IMR-90 (cell line): ENCODE measurements around the gene ATXN10. TPM values are rescaled to one million over a fixed set of nuclear protein-coding genes. Genes with fewer than 3 reads are reported as not detected.

Experiments used
- ATAC-seq: fragments of 200-7000 bp; cut with Tn5 transposase; 2 replicates; pipeline ENCODE4 v1.9.1; 2020; ENCODE audit warnings: low read depth, mild to moderate bottlenecking, moderate library complexity
- BruUV-seq: library from RNA; stranded (reverse); fragments of 400-500 nt; replicated peaks from 2 replicates; lab custom pipeline; 2021; lab: Mats Ljungman, UMichigan
- CTCF ChIA-PET: fragments of 300-600 bp; formaldehyde crosslinking; extraction: SDS; loops from one replicate; lab custom pipeline; 2021; ENCODE audit warnings: antibody characterized with exemption; lab: Yijun Ruan, JAX
- POLR2A ChIA-PET: fragments of 300-600 bp; sonication (Branson Sonifier 250); formaldehyde crosslinking; loops from one replicate; lab custom pipeline; 2022; ENCODE audit warnings: antibody characterized with exemption; ENCODE audit not compliant: unreplicated experiment; lab: Charles Lee
- DNase-seq: peaks from one replicate; pipeline ENCODE4 v3.0.0; 2013
- H2AFZ ChIP-seq: replicated peaks from 2 replicates; pipeline ENCODE3; 2013; ENCODE audit warnings: low read length, mild to moderate bottlenecking; ENCODE audit not compliant: poor library complexity
- H2AK5ac ChIP-seq: 2 replicates; pipeline ENCODE4 v1.6.1; 2013; ENCODE audit warnings: low read depth, low read length, inconsistent platforms
- H2AK9ac ChIP-seq: replicated peaks from 2 replicates; pipeline ENCODE3; 2013; ENCODE audit warnings: mild to moderate bottlenecking, low read depth, low read length, moderate library complexity; ENCODE audit not compliant: poor library complexity
- H2BK120ac ChIP-seq: 2 replicates; pipeline ENCODE4 v1.6.1; 2013; ENCODE audit warnings: low read depth, low read length, inconsistent platforms
- H2BK15ac ChIP-seq: 3 replicates; pipeline ENCODE4 v1.6.1; 2013; ENCODE audit warnings: low read depth, low read length, inconsistent platforms
- H2BK20ac ChIP-seq: 2 replicates; pipeline ENCODE4 v1.6.1; 2013; ENCODE audit warnings: low read depth, mild to moderate bottlenecking, inconsistent platforms, low read length, moderate library complexity
- H2BK5ac ChIP-seq: 2 replicates; pipeline ENCODE4 v1.6.1; 2013; ENCODE audit warnings: mild to moderate bottlenecking, low read depth, low read length, inconsistent platforms; ENCODE audit not compliant: poor library complexity, severe bottlenecking
- H3K14ac ChIP-seq: replicated peaks from 2 replicates; pipeline ENCODE4 v1.6.1; 2013; ENCODE audit warnings: low read depth, low read length, inconsistent platforms
- H3K18ac ChIP-seq: 2 replicates; pipeline ENCODE4 v1.6.1; 2013; ENCODE audit warnings: low read depth, low read length, control low read depth
- H3K23ac ChIP-seq: 2 replicates; pipeline ENCODE4 v1.6.1; 2013; ENCODE audit warnings: low read depth, low read length, inconsistent platforms
- H3K27ac ChIP-seq: 2 replicates; pipeline ENCODE4 v1.5.1; 2013; ENCODE audit warnings: mild to moderate bottlenecking, control low read depth, low read length; ENCODE audit not compliant: insufficient read depth
- H3K27me3 ChIP-seq: 2 replicates; pipeline ENCODE4 v1.6.1; 2013; ENCODE audit warnings: low read length; ENCODE audit not compliant: control insufficient read depth, insufficient read depth
- H3K36me3 ChIP-seq: 2 replicates; pipeline ENCODE4 v1.6.1; 2013; ENCODE audit warnings: low read length, mixed read lengths; ENCODE audit not compliant: control insufficient read depth, insufficient read depth
- H3K4ac ChIP-seq: 2 replicates; pipeline ENCODE4 v1.6.1; 2013; ENCODE audit warnings: low read depth, low read length, inconsistent platforms
- H3K4me1 ChIP-seq: 2 replicates; pipeline ENCODE4 v1.6.1; 2013; ENCODE audit warnings: low read length, mixed read lengths; ENCODE audit not compliant: control insufficient read depth, insufficient read depth
- H3K4me2 ChIP-seq: 2 replicates; pipeline ENCODE4 v1.6.1; 2013; ENCODE audit warnings: low read depth, mild to moderate bottlenecking, control low read depth, low read length, moderate library complexity
- H3K4me3 ChIP-seq: 2 replicates; pipeline ENCODE4 v1.5.1; 2013; ENCODE audit warnings: low read depth, mild to moderate bottlenecking, control low read depth, low read length, moderate library complexity; ENCODE audit not compliant: insufficient read depth
- H3K56ac ChIP-seq: 2 replicates; pipeline ENCODE4 v1.6.1; 2013; ENCODE audit warnings: low read length, inconsistent platforms; ENCODE audit not compliant: insufficient read depth; ENCODE audit errors: extremely low read depth
- H3K79me1 ChIP-seq, 2 experiments: 2 replicates each; pipeline ENCODE4 v1.6.1; 2013; ENCODE audit warnings: low read length in 2 of 2, inconsistent platforms in 1 of 2, low read depth in 1 of 2
- H3K9ac ChIP-seq: 2 replicates; pipeline ENCODE4 v1.6.1; 2013; ENCODE audit warnings: low read depth, low read length, control low read depth
- H3K9me1 ChIP-seq: 2 replicates; pipeline ENCODE4 v1.6.1; 2013; ENCODE audit warnings: low read length, inconsistent platforms; ENCODE audit not compliant: insufficient read depth
- H3K9me3 ChIP-seq: 2 replicates; pipeline ENCODE4 v1.6.1; 2013; ENCODE audit warnings: low read length; ENCODE audit not compliant: control insufficient read depth, insufficient read depth
- H4K20me1 ChIP-seq: 2 replicates; pipeline ENCODE4 v1.6.1; 2013; ENCODE audit warnings: low read length, inconsistent platforms; ENCODE audit not compliant: insufficient read depth
- H4K5ac ChIP-seq: 2 replicates; pipeline ENCODE4 v1.6.1; 2013; ENCODE audit warnings: mild to moderate bottlenecking, low read depth, low read length, control low read depth
- H4K8ac ChIP-seq, 2 experiments: 2 replicates each; pipeline ENCODE4 v1.6.1; 2013; ENCODE audit warnings: low read depth in 2 of 2, low read length in 2 of 2, control low read depth in 1 of 2, inconsistent platforms in 1 of 2
- H4K91ac ChIP-seq: 2 replicates; pipeline ENCODE4 v1.6.1; 2013; ENCODE audit warnings: low read depth, low read length, inconsistent platforms; ENCODE audit not compliant: insufficient read depth
- MAZ ChIP-seq: IDR thresholded peaks from 2 replicates; pipeline ENCODE4 v1.6.1; 2012; ENCODE audit warnings: low read depth, mild to moderate bottlenecking, low read length, improper control_type of control experiment, moderate library complexity, borderline replicate concordance
- NFE2L2 ChIP-seq: fragments of 150-350 bp; IDR thresholded peaks from 2 replicates; pipeline ENCODE4 v1.6.1; 2016; ENCODE audit warnings: low read depth, mild to moderate bottlenecking, low read length
- SMC3 ChIP-seq: fragments of 150-350 bp; IDR thresholded peaks from 2 replicates; pipeline ENCODE4 v1.6.1; 2016; ENCODE audit warnings: low read depth, mild to moderate bottlenecking, antibody characterized with exemption, low read length, moderate library complexity
- WGBS, 2 experiments: methylation state at CpG; one replicate each; pipeline versions ENCODE4 v1.1.5 to v1.1.7; 2013; ENCODE audit warnings: missing lambda C conversion rate in 2 of 2; ENCODE audit not compliant: insufficient read length in 1 of 2; ENCODE audit errors: extremely low coverage in 2 of 2; 5-methylcytosine and 5-hydroxymethylcytosine counted together
- dilution Hi-C: fragments of 300-500 bp; cut with HindIII; formaldehyde crosslinking; loops from one replicate; pipeline ENCODE4 v1.14.3; 2018; ENCODE audit warnings: low sequenced_read_pairs; ENCODE audit not compliant: unreplicated experiment
- in situ Hi-C: fragments of 300-500 bp; cut with MboI; formaldehyde crosslinking; loops from 3 replicates; pipeline ENCODE4 v1.14.3; 2019; ENCODE audit warnings: low sequenced_read_pairs, inconsistent platforms, mixed read lengths
- intact Hi-C: fragments of 100-400 bp; cut with micrococcal nuclease; formaldehyde crosslinking; loops from 2 replicates; pipeline ENCODE4 v1.10.0; 2022
- polyA plus RNA-seq, 3 experiments: library from polyadenylated mRNA; depleted of rRNA; stranded (reverse); fragments of >200 nt; gene quantifications; 2 replicates each; pipeline ENCODE4 v1.2.3, GENCODE V29; 2012; ENCODE audit warnings: low replicate concordance in 1 of 3
- total RNA-seq: library from RNA; depleted of rRNA; stranded (reverse); fragments of >200 nt; gene quantifications from 2 replicates; pipeline ENCODE4 v1.2.3, GENCODE V29; 2012
- TF ChIP-seq, protein P1 (sequence below): fragments of 150-350 bp; IDR thresholded peaks from 2 replicates; pipeline ENCODE4 v1.6.1; 2017; ENCODE audit warnings: mild to moderate bottlenecking, antibody characterized with exemption, low read length, low read depth

The ATXN10 gene
- total and polyA plus RNA-seq, 2 of the 4 experiments (the other 2 are of a cell fraction): 116 to 231 TPM

GRCh38 chr22:45891471-45891995 is 219.9 kb downstream of the ATXN10 start:
- CTCF ChIA-PET: no interaction called here
- Histone ChIP-seq H2BK120ac (no peak overlapping the region), H3K4me2 (no peak overlapping the region), H2BK5ac (no peak overlapping the region), H3K18ac (no peak overlapping the region), H3K79me1 (no peaks in the 10 kb centered on the region), H2BK20ac (no peak overlapping the region), H3K27ac (no peak overlapping the region), H3K4ac (no peak overlapping the region), H3K4me3 (no peak overlapping the region), H3K4me1 (peaks cover 10% of the 10 kb centered on the region), H3K9ac (no peak overlapping the region), H3K14ac (no peak overlapping the region), H3K56ac (no peak overlapping the region), H4K5ac (no peak overlapping the region), H3K27me3 (peaks cover 24% of the 10 kb centered on the region), H4K20me1 (no peaks in the 10 kb centered on the region), H4K91ac (no peak overlapping the region), H2AK5ac (no peak overlapping the region), H4K8ac (no peak overlapping the region), H3K9me1 (no peaks in the 10 kb centered on the region; the same call in 1 of the 2 replicates), H2BK15ac (no peak overlapping the region), H3K23ac (no peak overlapping the region), H3K9me3 (no peaks in the 10 kb centered on the region), H2AFZ (no peak overlapping the region), H3K36me3 (no peaks in the 10 kb centered on the region), H2AK9ac (no peak overlapping the region)
- in situ Hi-C loops (no loop called here), dilution Hi-C loops (no loop called here), intact Hi-C loops (no loop called here)
- TF ChIP-seq, protein P1, sequence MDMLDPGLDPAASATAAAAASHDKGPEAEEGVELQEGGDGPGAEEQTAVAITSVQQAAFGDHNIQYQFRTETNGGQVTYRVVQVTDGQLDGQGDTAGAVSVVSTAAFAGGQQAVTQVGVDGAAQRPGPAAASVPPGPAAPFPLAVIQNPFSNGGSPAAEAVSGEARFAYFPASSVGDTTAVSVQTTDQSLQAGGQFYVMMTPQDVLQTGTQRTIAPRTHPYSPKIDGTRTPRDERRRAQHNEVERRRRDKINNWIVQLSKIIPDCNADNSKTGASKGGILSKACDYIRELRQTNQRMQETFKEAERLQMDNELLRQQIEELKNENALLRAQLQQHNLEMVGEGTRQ: no peak
- TF ChIP-seq SMC3 (no peak), MAZ (no peak), NFE2L2 (no peak)
- WGBS, 2 experiments: 84% methylated on average over 5 of the region's 25 CpGs; no CpG with 5 or more reads in 1 of the 2 experiments
- ATAC-seq: no peak
- POLR2A ChIA-PET: no interaction called here
- no peak for DNase-seq
- no TSS peak for BruUV-seq
